H9 (cell line): ENCODE data around the gene KIAA0825. TPM values are rescaled to one million over a fixed set of nuclear protein-coding genes. Genes with fewer than 3 reads are reported as not detected.

Source experiments
- DNase-seq: peaks from one replicate; pipeline ENCODE4 v3.0.0-alpha.2; 2017
- H2AFZ ChIP-seq: one replicate; pipeline ENCODE4 v1.6.1; 2013; ENCODE audit warnings: mild to moderate bottlenecking, low read length, control low read depth, moderate library complexity
- H2AK5ac ChIP-seq: 2 replicates; pipeline ENCODE4 v1.6.1; 2013; ENCODE audit warnings: low read length, control low read depth, mixed read lengths; ENCODE audit not compliant: insufficient read length
- H2BK120ac ChIP-seq: one replicate; pipeline ENCODE4 v1.6.1; 2013; ENCODE audit warnings: low read depth, mild to moderate bottlenecking, low read length, control low read depth, inconsistent platforms; ENCODE audit not compliant: poor library complexity, severe bottlenecking
- H2BK12ac ChIP-seq: 2 replicates; pipeline ENCODE4 v1.6.1; 2013; ENCODE audit warnings: low read length, control low read depth, mixed read lengths, low read depth; ENCODE audit not compliant: insufficient read length
- H2BK15ac ChIP-seq: 2 replicates; pipeline ENCODE4 v1.6.1; 2013; ENCODE audit warnings: low read depth, low read length, control low read depth
- H2BK20ac ChIP-seq: one replicate; pipeline ENCODE4 v1.6.1; 2013; ENCODE audit warnings: low read depth, mild to moderate bottlenecking, low read length, control low read depth, inconsistent platforms; ENCODE audit not compliant: poor library complexity, severe bottlenecking
- H2BK5ac ChIP-seq: 2 replicates; pipeline ENCODE4 v1.6.1; 2013; ENCODE audit warnings: low read length, control low read depth, mixed read lengths; ENCODE audit not compliant: insufficient read length
- H3K14ac ChIP-seq: 2 replicates; pipeline ENCODE4 v1.6.1; 2013; ENCODE audit warnings: low read length, control low read depth; ENCODE audit not compliant: insufficient read depth
- H3K18ac ChIP-seq: 2 replicates; pipeline ENCODE4 v1.6.1; 2013; ENCODE audit warnings: low read depth, mild to moderate bottlenecking, mixed read lengths, low read length, control low read depth; ENCODE audit not compliant: insufficient read length
- H3K23ac ChIP-seq: 2 replicates; pipeline ENCODE4 v1.6.1; 2013; ENCODE audit warnings: low read length, control low read depth, mixed read lengths, low read depth; ENCODE audit not compliant: insufficient read length
- H3K23me2 ChIP-seq: 2 replicates; pipeline ENCODE4 v1.6.1; 2013; ENCODE audit warnings: low read depth, mild to moderate bottlenecking, mixed read lengths, low read length, control low read depth; ENCODE audit not compliant: insufficient read length, poor library complexity, severe bottlenecking
- H3K27ac ChIP-seq: 2 replicates; pipeline ENCODE4 v1.5.1; 2013; ENCODE audit warnings: low read length, control low read depth, mixed read lengths, low read depth; ENCODE audit not compliant: insufficient read length
- H3K27me3 ChIP-seq: 2 replicates; pipeline ENCODE4 v1.6.1; 2013; ENCODE audit warnings: low read length, control low read depth, inconsistent platforms; ENCODE audit not compliant: insufficient read depth
- H3K4ac ChIP-seq: 2 replicates; pipeline ENCODE4 v1.6.1; 2013; ENCODE audit warnings: low read depth, mild to moderate bottlenecking, control low read depth, inconsistent platforms, low read length, moderate library complexity
- H3K4me1 ChIP-seq: 2 replicates; pipeline ENCODE4 v1.6.1; 2013; ENCODE audit warnings: low read length, control low read depth, inconsistent platforms; ENCODE audit not compliant: insufficient read depth
- H3K4me2 ChIP-seq: 2 replicates; pipeline ENCODE4 v1.6.1; 2013; ENCODE audit warnings: low read length, control low read depth, mixed read lengths; ENCODE audit not compliant: insufficient read length, insufficient read depth
- H3K56ac ChIP-seq: 2 replicates; pipeline ENCODE4 v1.6.1; 2013; ENCODE audit warnings: low read depth, mild to moderate bottlenecking, mixed read lengths, low read length, control low read depth; ENCODE audit not compliant: insufficient read length
- H3K79me1 ChIP-seq: 2 replicates; pipeline ENCODE4 v1.6.1; 2013; ENCODE audit warnings: low read depth, mild to moderate bottlenecking, moderate library complexity, low read length, control low read depth, inconsistent platforms; ENCODE audit not compliant: insufficient read depth, poor library complexity, severe bottlenecking
- H3K79me2 ChIP-seq: 2 replicates; pipeline ENCODE4 v1.6.1; 2013; ENCODE audit warnings: low read length, control low read depth, inconsistent platforms; ENCODE audit not compliant: insufficient read depth
- H3K9ac ChIP-seq: 2 replicates; pipeline ENCODE4 v1.6.1; 2013; ENCODE audit warnings: low read length, control low read depth, mixed read lengths; ENCODE audit not compliant: insufficient read length; ENCODE audit errors: extremely low read depth
- H3K9me3 ChIP-seq: one replicate; pipeline ENCODE4 v1.6.1; 2013; ENCODE audit warnings: low read depth, low read length, inconsistent platforms; ENCODE audit not compliant: control insufficient read depth
- H3T11ph ChIP-seq: one replicate; pipeline ENCODE4 v1.6.1; 2013; ENCODE audit warnings: mild to moderate bottlenecking, low read length, control low read depth, inconsistent platforms
- H4K20me1 ChIP-seq: one replicate; pipeline ENCODE4 v1.6.1; 2013; ENCODE audit not compliant: control insufficient read depth, insufficient read length, insufficient read depth
- H4K5ac ChIP-seq: 2 replicates; pipeline ENCODE4 v1.6.1; 2013; ENCODE audit warnings: low read depth, mild to moderate bottlenecking, mixed read lengths, low read length, control low read depth; ENCODE audit not compliant: insufficient read length
- H4K8ac ChIP-seq: replicated peaks from 2 replicates; pipeline ENCODE4 v1.6.1; 2013; ENCODE audit warnings: low read length, control low read depth, mixed read lengths, low read depth; ENCODE audit not compliant: insufficient read length
- H4K91ac ChIP-seq: 2 replicates; pipeline ENCODE4 v1.6.1; 2013; ENCODE audit warnings: low read depth, mild to moderate bottlenecking, moderate library complexity, mixed read lengths, low read length, control low read depth; ENCODE audit not compliant: insufficient read length
- H3K27ac Mint-ChIP-seq, 3 experiments: 2 replicates in 2 of 3; 3 replicates in 1 of 3; pipeline ENCODE4 v1.8.0; 2020 to 2021; ENCODE audit warnings: mixed read lengths in 3 of 3, mild to moderate bottlenecking in 1 of 3, moderate library complexity in 1 of 3
- H3K27me3 Mint-ChIP-seq: 2 replicates; pipeline ENCODE4 v1.8.0; 2021; ENCODE audit warnings: low read depth, mild to moderate bottlenecking, moderate library complexity, mixed read lengths
- H3K36me3 Mint-ChIP-seq, 3 experiments: 2 replicates in 2 of 3; 3 replicates in 1 of 3; pipeline ENCODE4 v1.8.0; 2020 to 2021; ENCODE audit warnings: low read depth in 3 of 3, mixed read lengths in 3 of 3; ENCODE audit not compliant: insufficient read depth in 1 of 3
- H3K4me1 Mint-ChIP-seq, 2 experiments: 2 replicates each; pipeline ENCODE4 v1.8.0; 2020; ENCODE audit warnings: mixed read lengths in 2 of 2
- H3K4me3 Mint-ChIP-seq, 2 experiments: 2 replicates in 1 of 2; 3 replicates in 1 of 2; pipeline ENCODE4 v1.8.0; 2020 to 2021; ENCODE audit warnings: mild to moderate bottlenecking in 2 of 2, mixed read lengths in 2 of 2, moderate library complexity in 1 of 2
- H3K9me3 Mint-ChIP-seq, 2 experiments: 2 replicates in 1 of 2; 3 replicates in 1 of 2; pipeline ENCODE4 v1.8.0; 2020; ENCODE audit warnings: mild to moderate bottlenecking in 2 of 2, mixed read lengths in 2 of 2, moderate library complexity in 1 of 2
- CTCF ChIP-seq: fragments of 200-600 bp; sonication (generic); conservative IDR thresholded peaks from 3 replicates; pipeline ENCODE4 v1.8.0; 2021; ENCODE audit warnings: antibody characterized with exemption, mild to moderate bottlenecking
- WGBS: extraction: QIAGEN DNeasy Blood & Tissue Kit; methylation state at CpG from one replicate; pipeline ENCODE4 v1.1.7; 2013; ENCODE audit warnings: missing lambda C conversion rate, low lambda C conversion rate, mixed read lengths; ENCODE audit not compliant: insufficient read length; ENCODE audit errors: extremely low coverage; 5-methylcytosine and 5-hydroxymethylcytosine counted together
- total RNA-seq: library from RNA; stranded (reverse); gene quantifications from 2 replicates; pipeline ENCODE4 v1.2.1, GENCODE V29; 2021

The KIAA0825 gene
- total RNA-seq, 1 experiment from 2014 or later, result 1.8 TPM

- Mint-ChIP-seq H3K27ac (no peak overlapping the region; a peak in 2 of 7 replicates), H3K4me3 (no peak overlapping the region), H3K9me3 (no peaks in the 10 kb centered on the region), H3K4me1 (peaks cover 13 to 16% of the 10 kb centered on the region in 2 experiments), H3K27me3 (no peaks in the 10 kb centered on the region), H3K36me3 (no peaks in the 10 kb centered on the region)
- no peak for DNase-seq
- peaks cover 11% of the 10 kb centered on the region for H3K23me2 ChIP-seq
- H3K18ac ChIP-seq, result no peak overlapping the region
- no peak overlapping the region for H4K5ac ChIP-seq
- no peaks in the 10 kb centered on the region for H4K20me1 ChIP-seq
- no peak overlapping the region for H3K14ac ChIP-seq
- WGBS, result no CpG with 5 or more reads among the region's 5 CpGs
- no peaks in the 10 kb centered on the region for H3K9me3 ChIP-seq
- H3K27me3 ChIP-seq, result no peaks in the 10 kb centered on the region
- no peak overlapping the region for H3K9ac ChIP-seq
- H2BK20ac ChIP-seq, result no peak overlapping the region
- no peak for TF ChIP-seq CTCF
- H2AFZ ChIP-seq, result no peak overlapping the region
- H4K91ac ChIP-seq, result no peak overlapping the region
- H3K79me2 ChIP-seq, result peaks cover 2% of the 10 kb centered on the region; the same call in 1 of the 2 replicates
- H3K4me2 ChIP-seq, result no peak overlapping the region
- H4K8ac ChIP-seq, result no peak overlapping the region
- peaks cover 4% of the 10 kb centered on the region for H3K79me1 ChIP-seq
- H2BK15ac ChIP-seq, result no peak overlapping the region
- no peak overlapping the region for H3K27ac ChIP-seq
- H2AK5ac ChIP-seq, result no peak overlapping the region
- no peak overlapping the region for H3K4ac ChIP-seq
- H3K4me1 ChIP-seq, result peaks cover 2% of the 10 kb centered on the region; the same call in 1 of the 2 replicates
- no peak overlapping the region for H2BK5ac ChIP-seq
- no peak overlapping the region for H3K23ac ChIP-seq
- no peak overlapping the region for H2BK120ac ChIP-seq
- no peak overlapping the region for H3K56ac ChIP-seq
- no peak overlapping the region for H3T11ph ChIP-seq
- H2BK12ac ChIP-seq, result no peak overlapping the region
These were observed 3.4 kb upstream of the KIAA0825 start for GRCh38 chr5:94621763-94622162.
